ENCODE results near the gene SARS1.

The SARS1 gene

GRCh38 chr1:109263597-109264378 is 50.1 kb downstream of the SARS1 start:
- no peak for FAIRE-seq

DNA sequence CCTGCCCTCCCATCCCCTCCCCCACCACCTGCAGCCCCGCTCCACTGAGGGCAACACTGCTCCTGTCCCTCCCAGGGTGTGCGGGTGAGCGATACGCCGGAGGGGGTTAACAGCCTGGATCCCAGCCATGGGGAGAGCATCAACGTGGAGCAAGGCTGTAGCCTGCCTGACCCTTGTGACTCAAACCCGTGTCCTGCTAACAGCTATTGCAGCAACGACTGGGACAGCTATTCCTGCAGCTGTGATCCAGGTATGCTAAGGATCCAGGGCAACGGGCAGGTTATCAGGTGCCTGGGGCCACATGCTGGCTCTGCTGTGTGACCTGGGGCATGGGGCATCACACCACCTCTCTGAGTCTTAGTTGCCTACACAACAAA is 50.6 kb downstream of the SARS1 start:
- FAIRE-seq = no peak

- FAIRE-seq = no peak
Observed at GRCh38 chr1:109265016-109265415, 51.3 kb downstream of the SARS1 start.

GRCh38 chr1:109265741-109266330 is 52.1 kb downstream of the SARS1 start:
- no peak for FAIRE-seq

DNA sequence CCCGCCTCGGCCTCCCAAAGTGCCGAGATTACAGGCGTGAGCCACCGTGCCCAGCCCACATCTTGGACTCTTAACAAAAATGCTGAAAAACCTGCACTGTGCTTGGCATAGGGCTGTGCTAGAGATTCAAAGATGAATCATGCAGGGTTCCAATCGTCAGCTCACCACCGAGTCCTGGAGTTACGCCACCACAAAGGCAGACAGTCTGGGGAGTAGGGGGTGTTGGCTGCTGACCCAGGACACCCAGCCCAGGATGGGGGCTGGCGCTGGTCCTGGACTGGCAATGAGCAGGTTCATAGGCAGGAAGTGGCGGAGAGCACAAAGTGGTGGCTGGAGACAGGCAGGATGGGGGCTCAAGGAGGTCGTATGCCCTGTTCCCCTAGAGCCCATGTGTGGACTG is 53.2 kb downstream of the SARS1 start:
- FAIRE-seq = no peak

DNA sequence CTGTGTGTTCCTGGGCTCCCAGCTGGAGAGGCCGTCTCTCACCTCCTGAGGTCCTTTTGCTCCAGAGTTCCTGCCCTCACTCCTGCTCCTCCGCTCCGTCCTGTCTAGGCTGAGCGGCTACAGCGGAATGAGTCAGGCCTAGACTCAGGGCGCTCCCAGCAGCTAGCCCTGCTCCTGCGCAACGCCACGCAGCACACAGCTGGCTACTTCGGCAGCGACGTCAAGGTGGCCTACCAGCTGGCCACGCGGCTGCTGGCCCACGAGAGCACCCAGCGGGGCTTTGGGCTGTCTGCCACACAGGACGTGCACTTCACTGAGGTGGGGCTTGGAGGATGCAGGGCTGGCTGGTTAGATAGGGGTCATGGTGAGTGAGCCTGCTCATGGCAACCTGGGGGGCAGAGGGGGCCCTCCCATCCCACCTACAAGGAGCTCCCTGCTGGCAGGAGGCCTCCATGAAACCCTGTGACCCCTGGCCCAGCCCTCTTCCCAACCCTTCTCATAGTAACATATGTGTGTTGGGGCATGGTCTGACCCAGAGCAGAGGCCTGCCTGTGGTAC is 54.1 kb downstream of the SARS1 start:
- FAIRE-seq = no peak

DNA sequence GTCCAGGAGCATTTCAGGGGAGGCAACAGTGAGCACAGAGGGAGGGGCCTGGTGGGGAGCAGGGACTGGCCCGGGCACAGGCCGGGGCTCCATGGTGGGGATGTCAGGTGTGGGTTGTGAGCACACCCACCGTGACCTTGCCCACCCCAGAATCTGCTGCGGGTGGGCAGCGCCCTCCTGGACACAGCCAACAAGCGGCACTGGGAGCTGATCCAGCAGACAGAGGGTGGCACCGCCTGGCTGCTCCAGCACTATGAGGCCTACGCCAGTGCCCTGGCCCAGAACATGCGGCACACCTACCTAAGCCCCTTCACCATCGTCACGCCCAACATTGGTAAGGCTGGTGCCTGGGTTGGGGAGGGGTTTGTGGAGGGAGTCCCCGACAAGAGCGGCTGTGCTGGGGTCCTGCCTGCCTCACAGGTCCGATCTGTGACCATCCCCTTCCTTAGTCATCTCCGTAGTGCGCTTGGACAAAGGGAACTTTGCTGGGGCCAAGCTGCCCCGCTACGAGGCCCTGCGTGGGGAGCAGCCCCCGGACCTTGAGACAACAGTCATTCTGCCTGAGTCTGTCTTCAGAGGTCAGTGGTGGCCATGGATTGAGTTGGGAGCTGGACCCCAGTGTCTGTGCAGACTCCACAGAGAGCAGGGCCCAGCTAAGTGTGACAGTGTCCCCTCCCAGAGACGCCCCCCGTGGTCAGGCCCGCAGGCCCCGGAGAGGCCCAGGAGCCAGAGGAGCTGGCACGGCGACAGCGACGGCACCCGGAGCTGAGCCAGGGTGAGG is 54.9 kb downstream of the SARS1 start:
- FAIRE-seq = no peak

DNA sequence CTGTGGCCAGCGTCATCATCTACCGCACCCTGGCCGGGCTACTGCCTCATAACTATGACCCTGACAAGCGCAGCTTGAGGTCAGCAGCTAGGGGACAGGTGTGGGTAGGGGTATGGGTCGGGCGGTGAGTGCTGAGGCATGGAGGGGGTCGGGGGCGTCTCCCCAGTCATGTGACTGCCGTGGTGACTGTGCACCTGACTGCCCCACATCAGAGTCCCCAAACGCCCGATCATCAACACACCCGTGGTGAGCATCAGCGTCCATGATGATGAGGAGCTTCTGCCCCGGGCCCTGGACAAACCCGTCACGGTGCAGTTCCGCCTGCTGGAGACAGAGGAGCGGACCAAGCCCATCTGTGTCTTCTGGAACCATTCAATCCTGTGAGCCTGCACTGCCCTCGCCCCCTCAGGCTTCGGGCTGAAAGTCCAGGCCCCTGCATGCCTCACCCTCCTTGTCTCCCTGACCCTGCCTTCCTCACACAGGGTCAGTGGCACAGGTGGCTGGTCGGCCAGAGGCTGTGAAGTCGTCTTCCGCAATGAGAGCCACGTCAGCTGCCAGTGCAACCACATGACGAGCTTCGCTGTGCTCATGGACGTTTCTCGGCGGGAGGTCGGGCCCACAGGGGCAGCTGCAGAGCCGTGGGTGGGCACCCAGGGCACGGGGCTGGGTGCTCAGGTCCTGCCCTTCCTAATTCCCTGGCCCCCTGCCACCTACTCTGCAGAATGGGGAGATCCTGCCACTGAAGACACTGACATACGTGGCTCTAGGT is 55.7 kb downstream of the SARS1 start:
- no peak for FAIRE-seq

GRCh38 chr1:109269981-109270622 is 56.4 kb downstream of the SARS1 start:
- no peak for FAIRE-seq

DNA sequence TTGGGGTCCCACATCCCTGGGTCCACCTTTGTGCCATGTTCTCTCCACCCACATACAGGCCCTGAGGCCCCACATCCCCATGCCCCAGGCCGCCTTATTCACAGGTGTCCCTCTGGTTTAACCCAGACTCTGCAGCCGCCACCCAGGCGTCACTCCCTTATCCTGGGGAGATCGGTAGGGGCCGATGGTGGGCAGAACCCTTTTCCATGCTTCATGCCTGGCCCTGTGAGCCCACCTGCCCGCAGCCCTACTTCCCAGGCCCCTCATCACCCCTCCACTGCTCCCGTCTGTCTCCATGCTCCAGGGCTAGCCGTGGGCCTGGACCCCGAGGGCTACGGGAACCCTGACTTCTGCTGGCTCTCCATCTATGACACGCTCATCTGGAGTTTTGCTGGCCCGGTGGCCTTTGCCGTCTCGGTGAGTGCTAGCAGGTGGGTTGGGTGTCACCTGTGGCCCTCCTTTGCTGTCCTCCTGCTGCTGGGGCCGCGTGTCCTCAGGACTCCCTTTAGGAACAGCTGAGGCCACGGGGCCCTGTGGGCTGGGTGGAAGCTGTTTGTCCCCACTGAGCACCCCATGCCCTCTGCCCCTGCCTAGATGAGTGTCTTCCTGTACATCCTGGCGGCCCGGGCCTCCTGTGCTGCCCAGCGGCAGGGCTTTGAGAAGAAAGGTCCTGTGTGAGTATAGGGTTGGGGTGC is 57.1 kb downstream of the SARS1 start:
- FAIRE-seq = no peak

- FAIRE-seq = no peak
Observed at GRCh38 chr1:109271458-109271857, 57.7 kb downstream of the SARS1 start.

- FAIRE-seq = no peak
Observed at GRCh38 chr1:109272021-109272799, 58.5 kb downstream of the SARS1 start.

- FAIRE-seq = no peak
Observed at GRCh38 chr1:109272831-109273547, 59.3 kb downstream of the SARS1 start.

DNA sequence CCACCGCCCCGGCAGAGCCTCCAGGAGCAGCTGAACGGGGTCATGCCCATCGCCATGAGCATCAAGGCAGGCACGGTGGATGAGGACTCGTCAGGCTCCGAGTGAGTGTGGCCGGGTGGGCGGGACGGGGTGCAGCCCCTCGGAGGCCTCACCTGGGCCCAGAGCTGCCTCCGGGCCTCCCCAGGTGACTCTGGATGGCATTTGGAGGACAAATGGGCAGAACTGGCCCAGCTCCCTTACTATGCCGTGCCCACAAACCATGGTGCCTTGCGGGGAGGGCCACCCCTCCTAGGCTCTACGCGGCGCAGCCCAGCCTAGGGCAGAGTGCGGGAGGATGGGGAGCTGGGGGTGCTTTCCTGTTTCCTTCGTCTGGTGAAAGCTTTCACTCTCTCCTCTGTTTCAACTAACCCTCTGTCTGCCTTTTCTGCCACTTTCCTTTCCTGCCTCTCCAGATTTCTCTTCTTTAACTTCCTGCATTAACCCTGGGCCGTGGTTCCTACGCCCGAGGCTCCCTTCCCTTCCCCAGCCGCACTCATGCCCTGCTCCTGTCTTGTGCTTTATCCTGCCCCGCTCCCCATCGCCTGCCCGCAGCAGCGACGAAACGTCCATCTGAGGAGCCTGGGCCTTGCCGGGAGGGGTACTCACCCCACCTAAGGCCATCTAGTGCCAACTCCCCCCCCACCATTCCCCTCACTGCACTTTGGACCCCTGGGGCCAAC is 60.0 kb downstream of the SARS1 start:
- no peak for FAIRE-seq

DNA sequence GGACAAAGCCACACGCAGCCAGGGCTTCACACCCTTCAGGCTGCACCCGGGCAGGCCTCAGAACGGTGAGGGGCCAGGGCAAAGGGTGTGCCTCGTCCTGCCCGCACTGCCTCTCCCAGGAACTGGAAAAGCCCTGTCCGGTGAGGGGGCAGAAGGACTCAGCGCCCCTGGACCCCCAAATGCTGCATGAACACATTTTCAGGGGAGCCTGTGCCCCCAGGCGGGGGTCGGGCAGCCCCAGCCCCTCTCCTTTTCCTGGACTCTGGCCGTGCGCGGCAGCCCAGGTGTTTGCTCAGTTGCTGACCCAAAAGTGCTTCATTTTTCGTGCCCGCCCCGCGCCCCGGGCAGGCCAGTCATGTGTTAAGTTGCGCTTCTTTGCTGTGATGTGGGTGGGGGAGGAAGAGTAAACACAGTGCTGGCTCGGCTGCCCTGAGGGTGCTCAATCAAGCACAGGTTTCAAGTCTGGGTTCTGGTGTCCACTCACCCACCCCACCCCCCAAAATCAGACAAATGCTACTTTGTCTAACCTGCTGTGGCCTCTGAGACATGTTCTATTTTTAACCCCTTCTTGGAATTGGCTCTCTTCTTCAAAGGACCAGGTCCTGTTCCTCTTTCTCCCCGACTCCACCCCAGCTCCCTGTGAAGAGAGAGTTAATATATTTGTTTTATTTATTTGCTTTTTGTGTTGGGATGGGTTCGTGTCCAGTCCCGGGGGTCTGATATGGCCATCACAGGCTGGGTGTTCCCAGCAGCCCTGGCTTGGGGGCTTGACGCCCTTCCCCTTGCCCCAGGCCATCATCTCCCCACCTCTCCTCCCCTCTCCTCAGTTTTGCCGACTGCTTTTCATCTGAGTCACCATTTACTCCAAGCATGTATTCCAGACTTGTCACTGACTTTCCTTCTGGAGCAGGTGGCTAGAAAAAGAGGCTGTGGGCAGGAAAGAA is 61.1 kb downstream of the SARS1 start:
- no peak for FAIRE-seq

GRCh38 chr1:109275706-109276345 is 62.1 kb downstream of the SARS1 start:
- FAIRE-seq = no peak

DNA sequence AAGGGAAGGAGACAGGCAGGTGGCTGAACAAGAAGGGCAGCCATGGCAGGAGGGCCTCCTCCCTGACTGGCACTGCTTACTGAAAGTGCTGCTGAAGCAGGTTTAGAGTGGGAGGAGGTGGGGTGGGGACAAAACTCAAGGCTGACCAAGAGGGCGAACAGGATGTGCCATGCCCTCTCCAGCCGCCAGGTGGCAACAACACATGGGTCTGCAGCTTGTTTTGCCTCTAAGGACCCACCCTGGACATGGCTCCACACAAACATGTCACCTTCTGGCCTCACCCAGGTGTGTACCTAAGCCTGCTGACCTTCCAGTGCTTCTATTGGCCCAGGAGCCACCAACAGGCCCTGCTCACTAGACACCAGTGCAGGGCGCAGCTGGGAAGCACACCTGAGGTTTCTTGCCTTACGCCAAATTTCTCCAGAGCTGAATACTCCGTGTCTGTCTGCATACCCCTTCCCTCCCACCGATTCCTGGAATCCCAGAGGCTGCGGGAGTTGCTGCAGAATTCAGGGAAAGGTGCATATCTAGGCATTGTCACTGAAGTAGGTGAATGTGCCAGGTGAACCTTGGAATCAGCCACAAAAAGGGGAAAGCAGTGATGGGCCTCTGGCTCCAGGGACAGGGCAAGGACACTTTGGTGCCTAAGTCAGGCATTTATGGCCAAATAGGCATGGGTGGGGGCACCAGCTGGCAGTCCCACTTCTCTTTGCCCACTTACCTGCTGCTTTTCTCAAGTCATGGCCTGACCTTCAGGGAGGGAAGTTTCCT is 63.9 kb downstream of the SARS1 start:
- no peak for FAIRE-seq
